ENCODE data around the gene RAPGEF1. TPM values are rescaled to one million over a fixed set of nuclear protein-coding genes. Genes with fewer than 3 reads are reported as not detected.

Gene RAPGEF1
- total and polyA plus RNA-seq, 3 donors from 2014 or later = 36.1 to 56.9 (median 55.8) TPM

GRCh38 chr9:131598121-131598520, 141.8 kb downstream of the RAPGEF1 start:
- H3K9me3 ChIP-seq = no peaks in the 10 kb centered on the region
- no peak overlapping the region for H3K4me3 ChIP-seq
- peaks cover 11% of the 10 kb centered on the region for H3K4me1 ChIP-seq
- H3K36me3 ChIP-seq (ENCODE audit: low read depth, missing control alignments) = no peaks in the 10 kb centered on the region
- peak; percentile 46 for DNase-seq
- 84 to 91% methylated on average over 11 to 17 of the region's 17 CpGs for WGBS, 2 donors
- no peaks in the 10 kb centered on the region for H3K27me3 ChIP-seq
- no peak overlapping the region for H3K27ac ChIP-seq
- intact Hi-C loops (cut with DNase I; ENCODE audit: low total_unique reads) = loop anchor here (5.0 kb wide), 1 partner anchor 49 kb away; no protein-coding TSS in a partner anchor
- TF ChIP-seq CTCF (IDR thresholded peaks at IDR 0.05) (no peak), POLR2A (IDR thresholded peaks at IDR 0.05) (no peak)

GRCh38 chr9:131597246-131597645, 142.6 kb downstream of the RAPGEF1 start:
- Histone ChIP-seq H3K36me3 (ENCODE audit: low read depth, missing control alignments) (no peaks in the 10 kb centered on the region), H3K27me3 (no peaks in the 10 kb centered on the region), H3K27ac (no peak overlapping the region), H3K9me3 (no peaks in the 10 kb centered on the region), H3K4me3 (no peak overlapping the region), H3K4me1 (peaks cover 8% of the 10 kb centered on the region)
- TF ChIP-seq POLR2A (IDR thresholded peaks at IDR 0.05) (no peak), CTCF (IDR thresholded peaks at IDR 0.05) (no peak)
- DNase-seq = no peak
- intact Hi-C loops (cut with DNase I; ENCODE audit: low total_unique reads) = loop anchor here (5.0 kb wide), 1 partner anchor 50 kb away; no protein-coding TSS in a partner anchor
- 94 to 100% methylated on average over 4 to 7 of the region's 7 CpGs for WGBS, 2 donors

GRCh38 chr9:131596430-131596743, 143.5 kb downstream of the RAPGEF1 start:
- Histone ChIP-seq H3K9me3 (no peaks in the 10 kb centered on the region), H3K27ac (no peak overlapping the region), H3K36me3 (ENCODE audit: low read depth, missing control alignments) (no peaks in the 10 kb centered on the region), H3K4me3 (no peak overlapping the region), H3K27me3 (no peaks in the 10 kb centered on the region), H3K4me1 (peaks cover 3% of the 10 kb centered on the region)
- intact Hi-C loops (cut with DNase I; ENCODE audit: low total_unique reads) = loop anchor here (5.0 kb wide), 1 partner anchor 51 kb away; no protein-coding TSS in a partner anchor
- WGBS, 2 donors = 95 to 97% methylated on average over 3 to 4 of the region's 4 CpGs
- DNase-seq = no peak
- TF ChIP-seq POLR2A (IDR thresholded peaks at IDR 0.05) = no peak
- TF ChIP-seq CTCF (IDR thresholded peaks at IDR 0.05) = no peak

GRCh38 chr9:131595696-131596429, 144.0 kb downstream of the RAPGEF1 start:
- intact Hi-C loops (cut with DNase I; ENCODE audit: low total_unique reads) = loop anchor here (5.0 kb wide), 1 partner anchor 51 kb away; no protein-coding TSS in a partner anchor
- WGBS, 2 donors = 92 to 93% methylated on average over 20 of the region's 20 CpGs
- Histone ChIP-seq H3K27me3 (no peaks in the 10 kb centered on the region), H3K27ac (no peak overlapping the region), H3K4me3 (no peak overlapping the region), H3K9me3 (no peaks in the 10 kb centered on the region), H3K4me1 (no peaks in the 10 kb centered on the region), H3K36me3 (ENCODE audit: low read depth, missing control alignments) (no peaks in the 10 kb centered on the region)
- TF ChIP-seq CTCF (IDR thresholded peaks at IDR 0.05) (no peak), POLR2A (IDR thresholded peaks at IDR 0.05) (no peak)
- no peak for DNase-seq

Measured in testis (tissue), 3 donors.